HG03469 (cell line): ENCODE measurements around the gene HSF4.

Experiments used
- ATAC-seq: cut with Tn5 transposase; IDR thresholded peaks from one replicate; pipeline ENCODE4 v1.9.1; 2021; ENCODE audit warnings: mild to moderate bottlenecking, moderate library complexity, moderate number of reproducible peaks; ENCODE audit not compliant: unreplicated experiment

HSF4 gene

GRCh38 chr16:67183627-67184452 is 19.3 kb downstream of the HSF4 start, which contains the start of gene MATCAP1:
Gene MATCAP1, minus strand, starts transcription at chr16:67183963. Its CDS starts 3,353 bp downstream, at chr16:67180610.
- ATAC-seq: peak; percentile 63

- ATAC-seq: no peak
Measured at GRCh38 chr16:67184453-67184994, 20.0 kb downstream of the HSF4 start.

GRCh38 chr16:67184995-67185650 is 20.6 kb downstream of the HSF4 start:
- ATAC-seq: no peak

DNA sequence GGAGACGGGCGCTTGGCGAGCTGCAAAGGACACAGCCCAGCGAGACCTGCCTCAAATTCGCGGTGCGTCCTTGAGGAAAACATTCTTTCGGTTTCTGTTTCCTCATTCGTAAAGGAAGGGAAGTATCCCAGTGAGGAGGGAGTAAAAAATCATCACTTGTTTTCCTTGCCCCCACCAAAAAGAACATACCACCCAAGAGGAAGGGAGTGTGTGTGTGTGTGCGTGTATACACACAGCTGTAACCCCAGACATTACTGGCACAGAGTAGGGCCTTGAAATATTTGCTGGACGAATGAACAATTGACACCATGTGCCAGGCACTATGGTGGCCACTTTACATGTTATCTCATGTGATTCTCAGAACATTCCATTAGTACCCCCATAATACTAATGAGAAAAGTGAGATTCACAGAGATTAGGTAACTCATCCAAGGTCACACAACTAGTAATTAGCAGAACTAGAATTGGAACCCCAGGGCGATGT is 21.1 kb downstream of the HSF4 start:
- ATAC-seq: no peak

DNA sequence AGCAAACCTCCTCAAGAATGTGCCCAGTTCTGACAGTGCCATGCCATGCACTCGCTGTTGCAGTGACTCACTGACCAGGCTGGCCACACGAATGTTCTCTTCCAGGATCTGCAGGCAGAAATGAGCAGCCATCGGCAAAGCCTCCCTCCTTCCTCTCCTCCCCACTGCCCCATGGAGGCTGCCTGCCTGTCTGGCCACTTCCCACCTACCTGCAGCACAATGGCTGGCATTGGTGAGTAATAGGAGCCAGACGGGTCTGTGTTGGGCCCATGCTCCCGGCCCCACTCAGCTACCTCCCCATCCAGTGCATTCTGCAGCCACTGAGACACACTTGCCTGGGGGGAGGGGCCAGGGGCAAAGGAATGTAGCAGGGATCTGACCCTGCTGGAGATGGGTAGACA is 22.0 kb downstream of the HSF4 start:
- ATAC-seq: no peak

- ATAC-seq: no peak
Measured at GRCh38 chr16:67187175-67187890, 22.8 kb downstream of the HSF4 start.

DNA sequence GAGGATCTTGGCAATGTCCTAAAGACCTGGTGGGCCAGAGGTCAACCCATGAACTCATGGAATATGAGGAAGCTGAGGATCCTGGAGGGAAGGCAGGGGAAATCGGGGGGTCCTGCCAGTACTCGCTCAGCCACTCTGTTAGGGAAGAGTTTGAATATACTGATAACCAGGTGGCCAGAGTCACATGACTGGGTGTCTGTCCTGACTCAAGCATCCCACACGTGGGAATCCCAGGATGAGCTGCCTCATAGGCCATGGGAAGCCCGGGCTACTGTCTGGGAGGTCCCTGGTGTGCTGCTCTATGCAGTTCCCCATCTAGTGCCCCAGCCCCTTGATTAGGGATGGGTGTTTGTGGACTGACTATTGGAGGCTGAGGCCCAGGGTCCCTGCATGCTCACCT is 23.8 kb downstream of the HSF4 start:
- no peak for ATAC-seq

DNA sequence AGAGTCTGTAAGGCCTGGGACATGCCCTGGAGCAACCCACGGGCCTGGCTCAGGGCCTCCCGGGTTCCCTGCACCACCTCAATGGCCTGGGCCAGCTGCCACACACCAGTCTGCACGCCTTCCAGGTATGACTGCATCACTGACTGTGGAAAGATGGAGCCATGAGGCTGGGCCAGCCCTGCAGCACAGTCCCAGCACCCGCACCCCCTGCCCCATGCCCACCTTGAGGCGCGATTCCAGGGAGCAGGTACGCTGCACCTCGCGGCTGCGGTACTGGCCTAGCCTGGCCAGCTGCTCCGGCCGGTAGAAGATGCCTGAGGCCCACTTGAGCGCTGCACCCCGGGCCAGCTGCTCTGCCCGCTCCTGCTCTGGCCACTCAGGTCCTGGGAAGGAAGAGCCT is 24.3 kb downstream of the HSF4 start:
- ATAC-seq: no peak

DNA sequence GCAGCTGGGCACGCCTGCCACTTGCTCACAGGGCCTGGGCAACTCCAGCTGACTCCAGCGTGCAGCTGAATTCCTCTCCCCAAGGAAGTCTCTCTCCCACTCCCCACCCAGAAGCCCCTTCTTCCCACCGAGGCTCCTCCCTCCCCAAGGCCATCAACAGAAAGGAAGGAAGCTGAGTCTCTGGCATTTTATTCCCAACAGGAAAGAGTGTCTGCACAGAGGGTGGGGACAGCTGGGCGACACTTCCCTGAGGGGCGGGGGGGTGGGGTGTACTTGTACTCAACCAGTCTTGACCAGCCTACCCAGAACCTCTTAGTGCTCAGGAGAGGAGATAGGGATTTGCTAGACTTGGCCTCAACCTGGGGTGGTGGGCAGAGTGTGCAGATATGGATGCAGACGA is 25.5 kb downstream of the HSF4 start, which contains the start of gene EXOC3L1:
Gene EXOC3L1 (minus strand): TSS at position 96 of the 400 bp plus-strand sequence. CDS start 460 bp downstream, outside the sequence.
- ATAC-seq: no peak

GRCh38 chr16:67190448-67191399 is 26.2 kb downstream of the HSF4 start:
- ATAC-seq: no peak

DNA sequence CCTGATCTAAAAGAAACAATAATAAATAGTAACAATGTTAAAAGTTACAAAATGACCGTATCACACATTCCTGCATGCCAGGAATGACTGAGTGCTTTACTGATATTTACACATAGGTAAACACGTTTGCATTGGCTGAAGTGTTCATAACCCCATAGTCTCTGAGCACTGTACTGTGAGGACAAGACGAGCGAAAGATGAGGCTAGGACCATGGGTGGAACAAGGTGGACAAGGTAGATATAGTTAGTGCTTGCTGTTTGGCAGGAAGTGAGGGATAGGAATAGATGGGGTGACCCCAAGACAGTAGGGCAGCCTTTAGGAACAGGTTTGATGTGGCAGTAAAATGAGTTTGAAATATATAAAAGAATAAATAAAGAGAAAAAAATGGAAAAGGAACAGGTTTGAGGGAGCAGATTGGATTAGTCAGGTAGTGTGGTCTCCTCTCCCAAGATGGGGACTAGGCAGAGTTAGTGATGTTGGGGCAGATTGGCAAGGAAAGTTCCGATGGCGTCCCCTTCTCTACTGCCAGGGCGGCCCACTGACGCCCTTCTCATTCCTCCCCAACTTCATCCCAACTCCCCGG is 27.0 kb downstream of the HSF4 start:
- ATAC-seq: no peak

- peak; percentile 66 for ATAC-seq
Measured at GRCh38 chr16:67191995-67192681, 27.6 kb downstream of the HSF4 start, which contains the start of gene E2F4. Gene E2F4, plus strand, starts transcription at chr16:67192155. Its CDS starts 73 bp downstream, at chr16:67192228.

DNA sequence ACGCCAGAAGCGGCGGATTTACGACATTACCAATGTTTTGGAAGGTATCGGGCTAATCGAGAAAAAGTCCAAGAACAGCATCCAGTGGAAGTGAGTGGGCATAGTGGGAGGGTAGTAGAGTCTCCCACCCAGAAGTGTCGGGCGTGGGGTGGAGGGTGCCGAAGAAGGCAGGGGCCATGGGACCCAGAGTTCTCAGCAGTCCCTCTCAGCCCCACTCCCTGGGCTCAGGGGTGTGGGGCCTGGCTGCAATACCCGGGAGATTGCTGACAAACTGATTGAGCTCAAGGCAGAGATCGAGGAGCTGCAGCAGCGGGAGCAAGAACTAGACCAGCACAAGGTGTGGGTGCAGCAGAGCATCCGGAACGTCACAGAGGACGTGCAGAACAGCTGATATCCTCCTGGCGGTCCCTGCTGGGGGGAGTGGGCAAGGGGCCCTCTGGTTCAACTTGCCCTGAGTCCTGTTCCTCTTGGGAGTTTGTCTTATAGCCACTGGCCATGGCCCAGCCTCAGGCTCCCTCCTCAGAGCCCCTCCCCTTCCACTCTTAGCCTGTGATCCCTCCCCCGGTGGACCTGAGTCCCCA is 28.3 kb downstream of the HSF4 start:
- no peak for ATAC-seq

DNA sequence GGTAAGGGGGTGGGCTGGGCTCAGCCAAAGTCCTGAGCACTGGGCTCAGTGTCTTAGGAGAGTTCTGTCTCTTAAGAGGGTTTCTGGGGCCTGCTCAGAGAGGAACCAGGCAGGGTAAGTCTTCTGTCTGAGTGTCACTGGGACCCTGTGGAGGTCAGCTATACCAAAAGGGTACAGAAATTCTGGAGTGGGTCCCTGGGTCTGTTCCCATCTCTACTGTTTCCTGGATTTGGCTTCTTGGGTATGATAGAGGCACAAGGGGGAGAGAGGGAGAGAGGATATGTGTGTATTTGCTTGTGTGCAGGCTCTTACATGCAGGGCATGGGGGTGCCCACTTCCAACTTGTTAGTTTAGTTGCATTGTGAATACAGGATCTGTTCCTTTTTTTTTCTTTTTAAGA is 29.0 kb downstream of the HSF4 start:
- no peak for ATAC-seq

- no peak for ATAC-seq
Measured at GRCh38 chr16:67194260-67194659, 29.7 kb downstream of the HSF4 start.

- ATAC-seq: no peak
Measured at GRCh38 chr16:67195676-67196075, 31.1 kb downstream of the HSF4 start.

DNA sequence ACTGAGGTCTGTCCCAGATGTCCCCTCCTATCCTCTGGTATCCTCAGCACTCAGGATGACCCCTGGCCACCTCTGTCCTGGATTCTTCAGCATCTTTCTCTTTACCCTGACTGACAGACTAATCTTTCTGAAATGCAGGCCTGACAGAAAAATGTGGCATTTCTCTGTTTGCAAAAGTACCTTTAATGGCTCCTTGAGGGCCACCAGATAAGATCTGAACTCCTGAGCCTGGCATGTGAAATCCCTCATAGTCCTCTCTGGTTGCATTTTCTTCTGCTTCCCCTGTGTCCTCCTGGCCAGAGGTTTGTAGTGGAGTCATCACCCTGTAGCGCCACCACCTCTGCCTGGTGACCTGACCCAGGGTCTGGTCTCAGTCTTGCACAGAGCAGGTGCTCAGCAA is 32.3 kb downstream of the HSF4 start:
- ATAC-seq: no peak

DNA sequence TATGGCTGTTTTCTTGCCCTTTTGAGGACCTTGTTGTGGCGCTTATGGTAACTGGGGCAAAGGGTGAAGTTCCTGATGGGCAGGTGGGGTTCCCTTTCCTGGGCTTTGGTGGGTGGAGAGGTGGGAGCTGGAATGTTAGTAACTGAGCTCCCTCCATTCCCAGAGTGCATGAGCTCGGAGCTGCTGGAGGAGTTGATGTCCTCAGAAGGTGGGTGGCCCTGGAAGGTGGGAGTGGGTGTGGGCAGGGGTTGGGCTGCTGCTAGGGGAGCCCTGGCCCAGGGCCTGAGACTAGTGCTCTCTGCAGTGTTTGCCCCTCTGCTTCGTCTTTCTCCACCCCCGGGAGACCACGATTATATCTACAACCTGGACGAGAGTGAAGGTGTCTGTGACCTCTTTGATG is 33.2 kb downstream of the HSF4 start:
- ATAC-seq: no peak
